Measurements from ENCODE around the gene NFIX.

Gene NFIX

DNA sequence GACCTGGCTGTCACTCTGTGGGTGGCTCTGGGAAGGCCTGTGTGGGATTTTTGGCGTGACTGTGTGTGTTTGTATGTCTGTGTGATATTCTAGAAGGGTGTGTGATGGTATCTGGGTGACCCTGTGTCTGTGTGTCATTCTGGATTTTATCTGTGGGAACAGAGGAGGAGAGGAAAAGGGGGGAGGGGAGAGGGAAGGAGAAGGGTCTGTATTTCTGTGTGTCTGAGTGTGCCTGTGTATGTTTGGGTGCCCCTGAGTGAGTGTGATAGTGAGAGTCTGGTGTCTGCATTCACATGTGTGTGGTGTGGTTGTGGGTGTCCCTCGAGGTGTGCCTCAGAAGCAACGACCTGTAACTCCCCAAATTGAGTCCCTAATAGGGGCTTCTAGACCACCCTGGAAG is 8.1 kb upstream of the NFIX start:
- no peak for DNase-seq

DNA sequence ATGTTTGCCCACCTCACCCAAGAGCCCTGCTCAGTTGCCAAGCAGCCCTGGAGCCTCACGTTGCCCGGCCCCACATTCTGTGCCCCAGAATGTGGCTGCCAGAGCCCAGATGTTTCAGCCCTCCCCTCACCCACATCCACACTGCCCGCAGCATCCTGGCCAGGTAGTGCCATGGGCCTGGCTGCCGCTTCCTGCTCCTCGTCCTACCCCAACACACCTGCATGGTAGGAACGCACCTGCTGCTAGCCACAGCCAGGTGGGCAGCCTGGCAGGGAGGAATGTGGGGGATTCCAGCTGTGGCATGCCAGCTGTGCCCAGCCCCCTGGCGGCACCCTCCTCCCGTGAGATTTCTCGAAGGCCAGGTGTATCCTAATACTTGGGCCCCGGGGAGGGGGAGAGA is 7.5 kb upstream of the NFIX start:
- DNase-seq, result no peak

DNA sequence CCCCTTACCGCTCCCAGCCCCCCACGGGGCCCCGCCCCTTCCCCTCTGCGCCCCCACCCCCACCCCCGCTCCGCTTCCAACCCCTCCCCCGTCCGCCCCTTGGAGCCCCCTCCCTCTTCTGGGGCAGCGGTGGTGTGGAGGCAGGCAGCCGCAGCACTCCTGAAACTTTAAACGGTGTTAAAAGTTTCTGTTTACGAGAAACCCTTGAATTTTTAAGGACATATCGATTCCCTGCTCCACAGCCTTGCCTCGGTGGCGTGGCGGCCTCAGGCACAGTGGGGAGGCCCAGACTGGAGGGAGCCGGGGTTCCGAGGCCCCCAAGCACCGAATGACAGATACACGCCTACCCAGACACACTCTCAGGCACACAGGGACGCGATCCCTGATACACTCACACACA is 4.8 kb upstream of the NFIX start:
- no peak for DNase-seq

DNA sequence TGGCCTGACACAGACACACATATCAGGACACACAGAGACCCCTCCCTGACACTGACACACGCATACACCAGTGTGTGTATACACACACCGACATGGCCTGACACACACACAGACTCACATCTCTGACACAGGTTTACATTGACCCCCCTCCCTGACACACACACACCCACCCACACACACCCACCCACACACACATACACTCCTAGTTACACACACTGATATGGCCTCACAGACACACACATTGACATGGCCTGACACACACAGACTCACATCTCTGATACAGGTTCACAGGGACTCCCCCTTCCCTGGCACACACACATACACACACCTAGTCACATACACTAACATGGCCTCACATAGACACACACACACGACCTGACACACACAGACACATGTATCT is 4.4 kb upstream of the NFIX start:
- no peak for DNase-seq

DNA sequence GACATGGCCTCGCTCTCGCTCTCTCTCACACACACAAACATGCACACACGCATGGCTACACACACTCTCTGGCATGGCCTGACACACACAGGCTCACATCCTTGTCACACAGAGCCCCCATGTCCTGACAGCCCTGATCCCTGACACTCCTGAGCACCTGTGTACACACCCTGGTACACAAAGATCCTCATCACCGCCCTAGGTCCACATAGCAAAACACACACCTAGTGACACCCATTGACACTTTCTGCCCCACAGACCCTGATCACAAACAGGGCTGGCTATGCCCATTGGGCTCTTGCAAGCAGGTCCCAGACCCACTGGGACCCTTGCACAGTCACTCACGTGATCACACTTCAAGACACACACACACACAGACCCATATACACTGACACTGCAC is 4.0 kb upstream of the NFIX start:
- no peak for DNase-seq

DNA sequence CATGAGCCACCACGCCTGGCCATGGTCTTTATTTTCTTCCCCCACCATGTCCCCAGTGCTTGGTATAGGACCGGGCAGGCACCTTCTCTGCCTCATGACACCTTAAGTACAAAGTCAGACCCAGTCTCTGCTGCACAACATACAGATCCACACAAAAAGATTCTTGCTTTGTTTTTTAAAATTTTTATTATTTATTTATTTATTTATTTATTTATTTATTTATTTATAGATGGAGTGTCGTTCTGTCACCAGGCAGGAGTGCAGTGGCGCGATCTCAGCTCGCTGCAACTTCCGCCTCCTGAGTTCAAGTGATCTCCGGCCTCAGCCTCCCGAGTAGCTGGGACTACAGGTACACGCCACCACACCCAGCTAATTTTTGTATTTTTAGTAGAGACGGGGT is 2.5 kb upstream of the NFIX start:
- no peak for DNase-seq

DNA sequence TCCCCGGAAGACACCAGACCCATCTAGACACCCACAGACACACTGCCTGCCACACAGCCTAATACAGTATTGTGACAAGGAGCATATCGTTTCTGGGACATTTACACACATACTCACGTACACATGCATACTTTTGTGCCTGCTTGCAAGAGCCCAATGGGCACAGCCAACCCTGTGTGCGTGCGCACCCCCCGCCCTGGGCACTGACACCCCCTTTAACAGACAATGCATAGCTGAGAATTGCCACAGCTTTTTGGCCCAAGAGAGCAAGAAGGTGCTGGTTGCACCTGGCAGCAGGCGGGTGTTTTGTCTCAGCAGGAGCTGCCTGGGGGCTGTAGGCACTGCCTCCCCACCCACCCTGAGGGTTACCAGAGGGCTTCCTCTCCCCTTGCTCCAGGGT is 1.7 kb upstream of the NFIX start:
- DNase-seq, result no peak

DNA sequence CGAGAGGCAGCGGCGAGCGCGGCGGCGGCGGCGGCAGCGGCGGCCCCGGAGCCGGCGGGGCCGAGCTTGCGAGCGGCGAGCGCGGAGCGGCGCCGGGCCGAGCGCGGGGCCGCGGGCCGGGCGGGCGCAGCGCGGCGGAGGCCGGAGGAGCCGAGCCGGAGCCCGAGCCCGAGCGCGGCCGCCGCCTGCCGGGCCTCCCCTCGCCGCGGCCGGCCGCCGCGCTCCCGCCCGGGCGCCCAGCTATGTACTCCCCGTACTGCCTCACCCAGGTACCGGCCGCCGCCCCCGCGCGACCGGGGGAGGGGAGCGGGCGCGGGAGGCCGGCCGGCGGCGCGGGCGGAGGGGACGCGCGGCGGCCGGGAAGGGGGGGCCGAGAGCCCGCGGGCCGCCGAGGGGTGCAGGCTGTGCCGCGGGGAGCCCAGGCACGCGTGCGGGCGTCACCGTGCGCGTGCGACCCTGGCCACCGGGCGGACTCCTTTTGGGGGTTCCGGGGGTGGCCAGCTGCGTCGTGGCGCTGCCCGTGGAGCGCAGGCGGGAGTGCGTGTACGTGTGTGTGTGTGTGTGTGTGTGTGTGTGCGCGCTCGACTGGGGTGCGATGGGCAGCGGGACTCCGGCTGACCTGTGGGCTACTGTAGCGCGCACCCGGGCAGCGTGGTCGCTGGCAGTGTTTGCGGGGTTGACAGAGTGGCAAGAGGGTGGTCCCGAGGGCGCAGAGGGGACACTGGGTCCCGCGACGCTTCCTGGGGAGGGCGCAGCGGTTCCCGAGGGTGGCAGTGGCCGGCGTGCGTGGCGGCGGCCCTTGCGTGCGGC is 526 bp downstream of the NFIX start:
- peak in 13 of 56 donors; percentile 19 to 64 (median 47) for DNase-seq

DNA sequence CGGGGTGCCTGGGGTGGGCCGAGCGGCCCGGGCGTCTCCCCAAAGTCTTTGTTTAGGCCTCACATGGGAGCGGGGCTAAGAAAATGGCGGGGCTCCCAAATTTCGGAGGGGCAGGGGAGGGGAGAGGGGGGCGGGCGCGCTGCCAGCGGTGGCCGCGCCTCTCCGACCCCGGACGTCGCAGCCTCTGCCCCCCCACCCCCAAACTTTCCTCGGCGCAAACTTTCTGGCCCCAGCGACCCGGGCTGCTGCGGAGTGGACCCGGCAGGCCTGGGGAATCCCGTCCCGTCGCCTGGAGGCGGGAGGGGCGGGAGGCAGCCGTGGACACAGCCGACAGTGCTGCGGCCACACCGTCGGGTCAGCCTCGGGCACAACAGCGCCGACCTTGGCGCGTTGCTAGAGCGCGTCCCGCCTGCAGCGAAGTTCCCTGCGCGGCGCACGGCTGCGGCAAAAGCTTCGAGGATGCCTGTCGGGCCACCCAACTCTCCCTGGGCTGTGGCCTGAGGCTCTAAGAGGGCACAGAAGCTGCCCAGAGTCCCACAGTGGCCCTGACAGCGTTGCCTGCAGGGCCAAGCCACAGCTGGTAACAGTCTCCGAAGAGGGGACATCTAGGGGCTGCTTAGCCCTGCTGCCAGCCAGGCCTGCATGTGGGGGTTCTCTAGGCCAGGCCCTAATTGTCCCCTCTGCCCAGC is 1.3 kb downstream of the NFIX start:
- peak in 17 of 56 donors; percentile 24 to 64 (median 47) for DNase-seq

DNA sequence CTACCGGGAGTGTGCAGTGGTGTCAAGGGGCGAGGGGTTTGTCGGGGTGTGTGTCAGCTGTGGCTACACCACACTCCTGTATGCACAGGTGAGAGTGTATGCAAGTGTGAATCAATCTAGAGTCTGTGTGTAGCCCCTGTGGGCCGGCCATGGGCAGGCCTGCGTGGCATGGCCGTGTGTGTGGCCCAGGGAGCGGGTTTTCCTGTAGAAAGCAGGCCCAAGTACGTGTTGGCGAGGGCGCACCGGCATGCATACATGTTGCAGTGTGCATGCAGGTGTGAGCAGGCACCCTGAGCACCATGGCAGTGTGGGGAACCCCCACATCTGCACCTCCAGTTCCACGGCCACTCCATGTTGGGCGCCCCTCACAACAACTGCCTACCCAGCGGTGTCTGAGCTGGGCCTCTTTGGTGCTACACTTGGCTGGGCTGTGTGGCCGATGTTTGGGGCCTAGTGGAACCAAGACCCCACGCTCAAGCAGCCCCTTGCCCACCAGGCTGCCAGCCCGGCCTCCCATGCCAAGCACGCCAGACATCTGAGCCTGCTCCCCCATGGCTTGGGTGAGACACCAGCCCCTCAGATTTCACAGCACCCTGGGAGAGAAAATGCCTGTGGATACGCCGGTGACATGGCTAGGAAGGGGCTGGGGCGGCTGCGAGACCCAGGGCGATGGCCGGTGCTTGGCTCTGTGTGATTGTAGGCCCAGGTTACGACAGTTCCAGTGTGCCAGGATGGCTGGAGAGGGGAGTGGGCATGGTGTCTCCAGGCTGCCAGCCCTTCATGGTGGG is 2.1 kb downstream of the NFIX start:
- peak in 1 of 56 donors; percentile 34 for DNase-seq

DNA sequence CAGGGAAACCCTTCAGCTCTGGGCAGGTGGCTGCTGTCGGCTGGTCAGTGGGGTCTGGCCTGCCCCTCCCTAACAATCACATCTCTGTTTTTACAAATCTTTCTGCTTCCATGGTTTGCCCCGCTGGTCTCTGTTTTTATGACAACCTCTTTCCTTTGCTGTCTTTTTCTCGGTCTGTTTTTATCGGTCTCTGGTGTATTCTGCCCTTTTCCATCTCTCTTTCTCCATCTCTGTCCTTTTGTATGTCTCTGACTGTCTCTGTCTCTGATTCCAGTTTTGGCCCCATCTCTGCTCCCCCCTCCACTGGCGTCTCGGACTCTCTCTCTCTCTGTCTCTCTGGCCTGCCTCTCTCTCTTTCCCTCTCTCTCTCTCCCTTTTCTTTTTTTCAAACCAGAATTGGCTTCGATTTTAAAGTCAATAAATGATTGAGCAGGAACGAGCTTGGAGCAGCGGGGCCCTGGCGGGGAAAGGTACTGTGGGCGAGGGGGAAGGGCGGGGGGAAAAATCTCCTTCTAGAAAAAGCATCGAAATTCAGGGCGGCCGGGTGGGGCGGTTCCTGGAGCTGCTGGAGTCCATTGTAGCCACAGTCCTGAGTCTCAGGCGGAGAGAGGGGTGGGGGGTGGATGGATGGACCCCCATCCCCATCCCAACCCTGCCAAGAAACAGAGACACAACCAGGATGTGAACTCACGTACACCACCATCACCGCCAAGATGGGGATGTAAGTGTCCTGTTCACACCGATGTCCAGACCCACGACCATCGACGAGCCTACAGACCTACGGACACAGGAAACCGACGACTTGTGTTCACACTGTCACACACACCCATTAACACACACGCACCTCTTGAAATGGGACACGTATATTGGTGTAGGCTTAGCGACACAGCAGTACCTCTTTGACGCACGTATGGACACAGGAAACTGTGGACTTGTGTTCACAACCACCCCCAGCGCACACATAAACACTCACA is 3.0 kb downstream of the NFIX start:
- DNase-seq, result peak in 1 of 56 donors; percentile 8

DNA sequence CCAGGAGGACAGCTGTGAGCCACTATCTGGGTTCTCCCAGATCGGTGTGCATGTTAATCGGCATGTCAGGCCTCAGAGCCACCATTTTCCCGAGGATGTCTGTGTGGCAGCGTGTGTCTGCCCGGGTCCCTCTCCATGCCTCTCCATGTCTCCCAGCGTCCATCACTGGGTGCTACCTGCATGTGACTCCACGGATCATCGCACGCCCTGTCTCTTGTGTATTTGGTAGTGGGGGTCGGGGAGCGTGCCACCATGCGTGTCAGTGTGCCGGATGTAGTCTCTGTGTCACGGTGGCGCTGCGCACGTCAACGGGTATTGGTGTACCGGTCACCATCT is 5.9 kb downstream of the NFIX start:
- no peak for DNase-seq

DNA sequence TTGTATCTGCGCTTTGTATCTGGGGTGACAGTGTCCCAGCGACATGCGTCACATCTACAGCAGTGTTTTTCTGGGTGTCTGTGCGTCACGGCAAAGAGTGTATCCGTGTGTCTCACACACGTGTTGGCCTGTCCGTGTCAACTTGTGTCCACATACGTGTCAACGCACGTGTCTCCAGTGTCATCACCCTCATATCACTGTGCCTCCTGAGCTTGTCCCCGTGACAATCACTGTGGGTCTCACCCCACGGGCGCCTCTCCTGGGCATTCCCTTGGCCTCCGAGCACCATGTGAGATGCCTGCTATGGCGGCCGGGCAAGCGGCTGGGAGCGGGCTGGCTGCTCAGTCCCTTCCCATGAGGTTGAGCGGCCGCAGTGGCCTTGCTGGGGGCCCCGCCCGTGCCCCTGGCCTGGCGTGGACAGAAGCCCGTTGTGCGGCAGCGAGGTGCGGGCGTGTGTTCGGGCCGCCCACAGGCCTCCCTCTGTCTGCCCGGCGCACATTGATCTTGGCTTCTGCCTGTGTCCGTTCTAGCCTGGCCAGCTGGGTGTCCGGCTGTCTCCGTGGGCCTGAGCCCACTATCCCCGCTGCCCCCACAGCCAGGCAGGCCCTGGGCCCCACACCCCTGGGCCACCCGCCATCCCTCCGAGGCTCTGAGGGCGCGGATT is 6.4 kb downstream of the NFIX start:
- peak in 53 of 56 donors; percentile 57 to 94 (median 81) for DNase-seq

DNA sequence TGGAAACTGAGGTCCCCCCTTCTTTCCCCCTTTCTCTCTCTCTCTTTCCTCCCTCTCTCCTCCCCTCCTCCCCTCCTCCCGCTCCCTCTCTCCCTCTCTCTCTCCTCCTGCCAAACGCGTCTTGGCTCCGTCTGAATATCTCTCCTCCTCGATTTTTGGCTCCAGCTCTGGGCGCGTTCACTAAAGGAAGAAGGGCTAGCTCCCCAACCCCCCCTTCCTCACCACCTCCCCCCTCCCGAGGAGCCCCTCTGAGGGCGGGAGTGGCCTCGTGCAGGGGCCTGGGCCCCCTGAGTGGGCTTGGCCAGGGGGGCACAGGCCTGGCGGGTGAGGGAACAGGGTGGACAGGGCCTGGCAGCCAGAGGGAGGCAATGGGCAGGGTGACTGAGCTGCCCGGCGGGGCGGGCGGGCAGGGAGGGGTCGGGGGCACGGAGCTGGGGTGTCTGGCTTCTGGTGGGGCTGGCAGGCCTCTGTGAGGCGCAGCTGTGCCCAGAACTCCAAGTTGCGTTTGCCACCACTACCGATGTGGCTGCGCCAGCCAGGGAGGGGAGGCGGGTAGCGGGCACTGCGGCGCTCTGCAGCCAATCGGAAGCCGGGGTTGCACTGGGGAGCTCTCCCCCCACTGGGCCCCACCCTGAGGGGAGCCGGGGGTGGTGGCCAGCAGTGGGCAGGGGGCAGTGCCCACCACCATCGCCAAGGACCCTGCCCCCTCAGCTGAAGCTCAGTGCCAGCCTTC is 7.1 kb downstream of the NFIX start:
- DNase-seq, result peak in 55 of 56 donors; percentile 77 to 99 (median 91)

DNA sequence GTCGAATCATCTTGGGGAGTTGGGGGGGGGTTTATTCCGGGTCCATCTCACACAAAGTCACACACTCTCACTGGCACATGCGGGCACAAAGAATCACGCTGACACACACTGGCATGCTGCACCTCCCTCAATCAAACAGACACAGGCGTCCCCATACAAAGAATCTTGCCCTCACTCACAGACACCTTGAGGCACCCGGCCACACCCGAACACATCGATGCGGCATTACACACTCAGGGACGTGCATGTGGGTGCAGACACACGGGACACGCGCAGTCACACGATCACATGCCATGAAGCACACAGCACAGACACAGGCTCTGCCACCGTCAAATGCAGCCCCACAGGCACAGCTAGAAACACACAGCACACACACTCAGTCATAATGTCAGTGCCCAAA is 7.8 kb downstream of the NFIX start:
- DNase-seq, result peak in 8 of 56 donors; percentile 27 to 76 (median 56)

DNA sequence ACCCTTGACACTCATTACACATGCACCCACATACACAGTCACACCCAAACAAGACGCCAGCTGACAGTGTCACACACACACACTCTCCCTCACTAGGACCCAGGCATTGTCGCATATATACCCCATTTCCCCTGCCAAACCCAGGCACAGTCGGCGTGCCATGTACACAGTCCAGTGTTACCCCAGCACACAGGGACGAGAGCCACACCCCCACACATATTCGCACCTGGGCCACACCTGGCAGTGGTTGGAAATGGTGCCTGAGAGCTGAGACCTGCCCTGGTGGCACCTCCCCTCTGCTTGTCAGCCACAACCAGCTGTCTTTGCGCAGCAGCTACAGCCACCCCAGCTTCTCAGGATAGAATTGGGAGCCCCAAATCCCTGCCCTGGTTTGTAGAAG is 9.0 kb downstream of the NFIX start:
- DNase-seq, result no peak

DNA sequence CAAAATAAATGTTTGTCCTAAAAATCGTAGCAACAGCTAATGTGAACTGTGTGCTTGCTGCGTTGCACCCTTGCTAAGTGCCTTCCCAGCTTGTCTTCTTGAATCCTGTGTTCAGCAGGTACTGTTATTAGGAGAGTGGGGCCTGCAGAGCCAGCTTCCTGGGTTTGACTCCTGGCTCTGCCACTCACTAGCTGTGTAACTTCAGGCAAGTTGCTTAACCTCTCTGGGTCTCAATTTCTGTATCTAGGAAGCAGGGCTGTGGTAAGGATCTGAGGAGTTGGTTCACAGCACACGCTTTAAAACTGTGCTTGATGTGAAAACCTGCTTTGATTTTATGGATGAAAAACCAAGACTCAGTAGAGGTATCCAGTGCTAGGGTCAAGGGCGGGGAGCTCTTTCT is 10.0 kb downstream of the NFIX start:
- DNase-seq, result no peak

DNA sequence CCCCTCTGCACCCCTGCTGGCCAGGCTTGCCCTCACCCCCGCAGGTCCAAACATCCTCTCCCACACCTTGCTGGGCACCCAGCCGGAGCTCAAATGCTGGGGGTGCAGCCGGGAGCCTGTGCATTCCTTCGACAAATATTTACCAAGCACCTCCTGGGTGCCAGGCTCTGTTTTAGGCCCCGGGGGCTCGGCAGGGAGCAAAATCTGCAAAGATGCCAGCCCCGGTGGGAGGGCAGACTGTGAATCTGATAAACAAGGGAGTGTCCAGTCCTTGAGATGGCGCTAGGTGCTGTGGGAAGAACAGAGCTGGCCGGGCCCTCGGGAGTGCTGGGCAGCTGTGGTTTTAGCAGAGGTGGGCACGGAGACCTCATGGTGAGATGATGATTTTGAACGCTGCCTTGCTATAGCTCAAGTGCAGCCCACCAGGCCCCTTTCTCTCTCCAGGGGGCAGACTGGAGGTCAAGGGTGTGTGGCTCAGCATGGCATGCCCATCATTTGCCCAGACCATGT is 10.6 kb downstream of the NFIX start:
- DNase-seq, result no peak
